HUES64 (cell line): ENCODE results near the gene MICAL3.
A peak's percentile ranks its signal among the peaks of the same experiment; 100 is the strongest.

ENCODE experiments used
- H3K27ac ChIP-seq: 2 replicates; pipeline ENCODE4 v1.7.0; 2013; ENCODE audit warnings: low read depth, low read length, inconsistent platforms
- H3K27me3 ChIP-seq: 2 replicates; pipeline ENCODE4 v1.6.1; 2013; ENCODE audit warnings: mild to moderate bottlenecking, low read length; ENCODE audit not compliant: insufficient read depth
- H3K36me3 ChIP-seq: 2 replicates; pipeline ENCODE4 v1.6.1; 2013; ENCODE audit warnings: mild to moderate bottlenecking, low read length; ENCODE audit not compliant: insufficient read depth
- H3K4me1 ChIP-seq: 2 replicates; pipeline ENCODE4 v1.6.1; 2013; ENCODE audit warnings: mild to moderate bottlenecking, low read length, moderate library complexity; ENCODE audit not compliant: insufficient read depth
- H3K4me3 ChIP-seq: 2 replicates; pipeline ENCODE4 v1.5.1; 2013; ENCODE audit warnings: mild to moderate bottlenecking, low read length, moderate library complexity
- H3K9ac ChIP-seq: 2 replicates; pipeline ENCODE4 v1.6.1; 2013; ENCODE audit warnings: mild to moderate bottlenecking, low read depth, low read length
- H3K9me3 ChIP-seq: 2 replicates; pipeline ENCODE4 v1.6.1; 2013; ENCODE audit warnings: low read depth, low read length; ENCODE audit not compliant: insufficient read depth
- WGBS: fragments of 150-250, 120-280 bp; methylation state at CpG from one replicate; pipeline ENCODE4 v1.1.7; 2013; ENCODE audit warnings: missing lambda C conversion rate; 5-methylcytosine and 5-hydroxymethylcytosine counted together

MICAL3 gene

DNA sequence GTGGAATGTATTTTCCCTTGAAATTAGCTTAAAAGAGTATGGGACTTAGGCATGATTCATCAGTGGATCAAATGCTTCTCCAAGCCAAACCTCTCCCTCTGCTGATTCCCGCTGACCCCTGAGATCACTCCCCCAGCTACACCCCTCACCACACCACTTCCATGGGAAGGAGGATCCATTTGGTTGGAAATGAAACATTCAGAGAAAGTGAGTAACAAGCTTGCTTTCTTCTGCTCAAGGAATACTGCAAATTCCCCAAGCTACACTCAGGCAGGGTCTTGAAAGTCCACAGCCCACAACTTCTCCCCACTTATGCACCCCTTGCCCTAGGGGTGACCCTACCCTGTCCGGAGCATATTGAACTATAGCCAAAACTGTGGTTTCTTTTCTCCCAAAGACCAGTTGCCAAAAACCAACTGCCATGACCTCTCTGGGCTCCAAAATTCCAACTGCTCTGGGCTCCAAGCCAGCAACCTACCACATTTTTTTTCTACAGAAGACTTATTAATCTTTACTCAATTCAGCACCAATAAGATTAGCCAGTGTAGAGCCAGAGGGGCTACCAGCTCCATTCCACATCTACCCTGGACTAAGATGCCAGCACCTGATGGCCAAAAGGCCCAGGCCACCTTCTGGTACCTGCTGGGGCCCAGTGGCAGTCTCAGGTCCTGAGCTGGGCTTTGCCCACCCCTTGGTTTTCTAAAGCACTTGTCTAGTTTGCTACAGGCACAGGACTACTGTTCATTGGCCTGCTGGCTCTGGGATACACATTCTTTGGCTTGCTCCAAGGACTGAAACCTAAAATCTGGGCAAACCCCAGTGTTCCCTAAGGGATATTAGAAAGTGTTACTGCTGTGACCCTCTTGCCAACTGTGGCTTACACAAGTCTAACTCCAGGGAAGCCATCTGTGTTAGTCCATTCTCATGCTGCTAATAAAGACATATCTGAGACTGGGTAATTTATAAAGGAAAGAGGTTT, 101.1 kb downstream of the MICAL3 start:
- no peaks in the 10 kb centered on the region for H3K36me3 ChIP-seq
- no peaks in the 10 kb centered on the region for H3K27me3 ChIP-seq
- 77% methylated on average over 2 of the region's 2 CpGs for WGBS
- H3K9me3 ChIP-seq: no peaks in the 10 kb centered on the region
- peaks cover 55% of the 10 kb centered on the region for H3K4me1 ChIP-seq
- H3K4me3 ChIP-seq: no peak overlapping the region
- H3K9ac ChIP-seq: no peak overlapping the region
- peak overlapping the region; percentile 87; the same call in 1 of the 2 replicates for H3K27ac ChIP-seq

DNA sequence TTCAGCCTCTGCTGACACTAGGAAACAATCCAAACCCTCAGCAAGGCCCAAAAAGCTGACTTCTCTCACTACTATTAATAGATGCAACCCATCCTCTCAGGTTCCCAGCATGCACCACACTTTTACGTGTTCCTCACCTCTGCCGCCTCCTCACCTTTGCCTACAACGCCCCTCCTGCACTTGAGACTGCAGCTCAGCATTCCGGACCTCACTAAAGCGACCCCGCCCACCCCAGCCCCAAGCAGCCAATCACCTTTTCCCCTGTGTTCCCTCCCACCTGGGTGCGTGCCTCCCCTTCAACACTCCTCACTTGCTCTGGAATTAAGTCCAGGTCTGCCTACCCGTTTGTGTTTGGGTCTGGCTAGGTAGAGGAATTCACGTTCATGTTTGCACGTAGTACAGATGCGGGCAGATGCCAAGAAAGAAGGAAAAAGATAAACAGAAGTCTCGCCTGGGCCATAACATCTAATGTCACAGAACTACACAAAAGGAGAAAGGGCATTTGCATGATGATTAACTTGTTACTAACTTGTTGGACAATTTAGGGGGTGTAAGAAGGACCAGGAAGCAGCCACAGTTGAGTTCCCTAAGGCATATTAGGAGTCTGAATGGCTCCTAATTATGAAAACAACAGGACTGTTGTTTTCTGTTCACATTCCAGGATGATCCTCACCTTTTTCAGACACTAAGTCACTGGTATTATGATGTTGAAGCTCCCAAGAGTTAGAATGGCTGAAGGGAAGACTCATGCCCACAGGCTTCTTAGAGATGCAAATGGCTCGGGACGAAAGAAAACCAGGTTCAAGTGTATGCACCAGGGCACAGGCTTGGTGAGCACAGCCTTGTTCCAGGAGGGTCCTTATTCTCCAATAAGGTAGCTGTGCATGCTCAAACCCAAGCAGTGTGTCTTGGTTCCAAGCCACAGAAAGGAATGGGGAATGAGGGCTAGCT, 102.2 kb downstream of the MICAL3 start:
- peaks cover 58% of the 10 kb centered on the region for H3K4me1 ChIP-seq
- H3K27me3 ChIP-seq: no peaks in the 10 kb centered on the region
- H3K27ac ChIP-seq: peak overlapping the region; percentile 87; the same call in 1 of the 2 replicates
- WGBS: 7% methylated on average over 14 of the region's 14 CpGs
- peak overlapping the region; percentile 33 for H3K4me3 ChIP-seq
- no peaks in the 10 kb centered on the region for H3K9me3 ChIP-seq
- H3K9ac ChIP-seq: peak overlapping the region; percentile 34; the same call in 1 of the 2 replicates
- H3K36me3 ChIP-seq: no peaks in the 10 kb centered on the region

DNA sequence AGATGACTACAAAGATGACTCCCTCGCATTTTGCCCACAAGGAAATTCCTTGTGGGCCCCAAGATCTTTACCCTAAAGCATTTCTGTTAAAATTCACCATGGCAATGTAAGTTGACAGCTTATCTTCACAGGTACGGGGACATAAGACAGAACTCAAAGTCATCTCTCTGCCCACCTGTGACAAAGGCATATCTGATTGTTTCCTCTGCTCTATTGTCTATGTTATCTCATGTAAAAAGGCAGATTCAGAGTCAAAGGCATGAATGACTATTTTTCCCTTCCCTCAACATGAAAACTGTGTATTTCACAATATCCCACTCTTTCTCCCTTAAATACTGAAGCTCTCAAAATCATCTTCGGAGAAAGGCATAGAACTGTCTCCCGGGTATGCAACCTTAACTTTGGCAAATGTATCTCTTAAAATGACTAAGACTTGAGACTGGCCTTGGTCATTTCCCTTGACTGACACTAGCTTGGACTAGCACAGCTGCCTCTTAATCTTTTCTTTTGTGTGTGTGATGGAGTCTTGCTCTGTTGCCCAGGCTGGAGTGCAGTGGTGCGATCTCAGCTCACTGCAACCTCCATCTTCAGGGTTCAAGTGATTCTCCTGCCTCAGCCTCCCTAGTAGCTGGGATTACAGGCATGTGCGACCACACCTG, 103.2 kb downstream of the MICAL3 start:
- Histone ChIP-seq H3K27ac (no peak overlapping the region), H3K4me1 (peaks cover 58% of the 10 kb centered on the region), H3K27me3 (no peaks in the 10 kb centered on the region), H3K36me3 (no peaks in the 10 kb centered on the region), H3K4me3 (no peak overlapping the region), H3K9ac (no peak overlapping the region), H3K9me3 (no peaks in the 10 kb centered on the region)
- WGBS: 89% methylated on average over 6 of the region's 6 CpGs

DNA sequence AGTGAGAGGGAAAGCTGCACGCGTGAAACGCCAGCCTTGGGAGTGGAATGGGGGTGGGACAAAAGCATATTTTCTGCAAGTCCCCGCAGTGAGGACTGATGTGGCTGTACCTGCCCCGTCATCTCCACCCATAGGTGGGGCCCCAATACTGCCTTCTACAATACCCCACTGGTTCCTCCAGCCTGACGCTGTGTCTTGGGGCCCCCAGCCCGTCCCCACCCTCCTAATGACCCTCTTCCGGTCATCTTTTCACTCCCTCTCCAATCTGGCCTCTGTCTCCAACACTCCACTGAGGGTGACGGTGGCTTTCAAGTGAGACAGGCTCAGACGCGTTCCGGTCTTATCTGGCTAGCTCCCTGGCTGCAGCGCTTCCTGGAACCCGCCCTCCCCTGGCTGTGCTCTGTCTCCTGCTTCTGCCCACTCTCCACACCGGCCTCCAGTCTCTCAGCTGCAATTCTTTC, 104.2 kb downstream of the MICAL3 start:
- H3K4me1 ChIP-seq: peaks cover 55% of the 10 kb centered on the region
- H3K36me3 ChIP-seq: no peaks in the 10 kb centered on the region

DNA sequence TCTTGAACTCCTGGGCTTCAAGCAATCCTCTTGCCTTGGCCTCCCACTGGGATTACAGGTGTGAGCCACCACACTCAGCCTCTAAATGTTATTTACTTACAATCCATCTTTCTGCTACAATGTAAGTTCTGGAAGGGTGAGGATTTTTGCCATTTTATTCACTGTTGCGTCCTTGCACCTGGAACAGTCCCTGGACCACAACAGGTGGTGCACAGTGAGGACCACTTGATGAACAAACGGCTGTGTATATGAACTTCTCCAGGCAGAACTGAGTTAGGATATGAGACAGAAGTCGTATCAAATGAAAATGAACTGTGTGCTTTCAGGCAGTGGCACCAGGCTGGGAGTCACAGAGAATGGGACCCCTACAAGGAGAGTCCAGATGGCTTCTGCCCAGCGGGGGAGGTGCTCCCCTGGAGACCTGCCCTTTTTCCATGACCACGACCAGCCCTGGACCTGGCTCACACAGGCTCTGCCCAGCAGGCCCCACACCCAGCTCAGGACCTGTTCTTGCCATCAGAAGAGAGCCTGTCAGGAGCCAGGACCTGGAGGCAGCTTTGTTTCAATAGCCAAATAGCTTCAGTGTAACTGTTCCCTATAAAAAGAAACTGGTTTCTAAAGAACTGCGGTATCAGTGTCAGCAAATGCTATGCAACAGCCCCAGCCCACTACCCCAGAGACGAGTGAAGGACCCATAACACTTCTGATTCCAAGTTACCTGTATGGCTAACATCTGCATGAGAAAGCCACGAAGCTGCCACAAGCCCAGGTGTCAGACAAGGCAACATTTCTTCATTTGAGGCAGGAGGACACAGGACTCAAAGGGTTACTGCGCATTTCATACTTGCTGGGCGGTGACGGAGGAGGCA, 104.9 kb downstream of the MICAL3 start:
- WGBS: 70% methylated on average over 11 of the region's 11 CpGs
- H3K4me3 ChIP-seq: peak overlapping the region; percentile 13; the same call in 1 of the 2 replicates
- H3K4me1 ChIP-seq: peaks cover 48% of the 10 kb centered on the region
- H3K27me3 ChIP-seq: no peaks in the 10 kb centered on the region
- H3K36me3 ChIP-seq: no peaks in the 10 kb centered on the region
- H3K9me3 ChIP-seq: no peaks in the 10 kb centered on the region
- H3K9ac ChIP-seq: no peak overlapping the region
- no peak overlapping the region for H3K27ac ChIP-seq

More for the DNA sequence above, 104.2 kb downstream of the MICAL3 start:
- Histone ChIP-seq H3K9ac (no peak overlapping the region), H3K4me3 (peak overlapping the region; percentile 13; the same call in 1 of the 2 replicates), H3K9me3 (no peaks in the 10 kb centered on the region), H3K27me3 (no peaks in the 10 kb centered on the region), H3K27ac (no peak overlapping the region)
- 30% methylated on average over 15 of the region's 15 CpGs for WGBS

DNA sequence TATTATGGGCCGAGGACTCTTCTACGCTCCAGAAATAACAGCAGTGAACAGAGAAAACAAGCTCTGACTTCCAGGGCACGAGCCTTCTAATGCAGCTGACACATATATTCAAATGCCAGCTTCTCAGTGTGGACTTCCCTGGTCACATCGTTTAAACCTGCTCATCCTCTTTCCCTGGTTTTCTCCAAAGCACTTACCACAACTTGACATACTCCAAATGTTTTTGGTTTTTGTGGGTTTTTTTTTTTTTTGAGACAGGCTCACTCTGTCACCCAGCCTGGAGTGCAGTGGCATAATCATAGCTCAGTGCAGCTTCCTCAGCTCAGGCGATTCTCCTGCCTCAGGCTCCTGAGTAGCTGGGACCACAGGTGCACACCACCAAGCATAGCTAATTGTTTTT, 105.5 kb downstream of the MICAL3 start:
- no peaks in the 10 kb centered on the region for H3K9me3 ChIP-seq
- H3K36me3 ChIP-seq: no peaks in the 10 kb centered on the region
- WGBS: 88% methylated on average over 5 of the region's 5 CpGs
- peaks cover 47% of the 10 kb centered on the region for H3K4me1 ChIP-seq
- H3K4me3 ChIP-seq: no peak overlapping the region
- no peak overlapping the region for H3K9ac ChIP-seq
- H3K27ac ChIP-seq: no peak overlapping the region
- H3K27me3 ChIP-seq: no peaks in the 10 kb centered on the region

DNA sequence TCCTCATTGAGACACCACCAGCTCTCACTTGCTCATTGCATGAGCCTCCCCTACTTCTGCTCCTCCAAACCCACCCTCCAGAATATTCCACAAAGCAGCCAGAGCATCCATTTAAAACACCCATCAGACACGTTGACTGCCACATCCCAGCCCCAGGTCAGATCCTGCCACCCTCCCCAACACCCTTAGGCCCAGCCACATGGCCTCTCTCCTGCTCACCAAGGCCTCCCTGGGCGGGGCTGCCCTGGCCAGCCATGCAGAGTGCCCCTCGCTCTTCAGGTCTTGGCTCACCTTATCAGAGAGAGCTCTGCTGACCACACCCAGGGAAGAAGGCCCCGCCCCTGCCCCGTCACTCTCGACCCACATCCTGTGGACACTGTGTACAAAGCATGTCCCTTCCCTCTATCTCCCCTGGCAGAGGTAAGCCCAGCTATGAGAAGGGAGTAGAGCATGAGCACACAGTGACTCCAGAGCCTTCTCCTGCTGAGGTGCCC, 106.8 kb downstream of the MICAL3 start:
- no peak overlapping the region for H3K27ac ChIP-seq
- H3K9ac ChIP-seq: no peak overlapping the region
- H3K9me3 ChIP-seq: no peaks in the 10 kb centered on the region
- 92% methylated on average over 6 of the region's 6 CpGs for WGBS
- H3K4me3 ChIP-seq: no peak overlapping the region
- no peaks in the 10 kb centered on the region for H3K36me3 ChIP-seq
- H3K27me3 ChIP-seq: no peaks in the 10 kb centered on the region
- H3K4me1 ChIP-seq: peaks cover 40% of the 10 kb centered on the region

DNA sequence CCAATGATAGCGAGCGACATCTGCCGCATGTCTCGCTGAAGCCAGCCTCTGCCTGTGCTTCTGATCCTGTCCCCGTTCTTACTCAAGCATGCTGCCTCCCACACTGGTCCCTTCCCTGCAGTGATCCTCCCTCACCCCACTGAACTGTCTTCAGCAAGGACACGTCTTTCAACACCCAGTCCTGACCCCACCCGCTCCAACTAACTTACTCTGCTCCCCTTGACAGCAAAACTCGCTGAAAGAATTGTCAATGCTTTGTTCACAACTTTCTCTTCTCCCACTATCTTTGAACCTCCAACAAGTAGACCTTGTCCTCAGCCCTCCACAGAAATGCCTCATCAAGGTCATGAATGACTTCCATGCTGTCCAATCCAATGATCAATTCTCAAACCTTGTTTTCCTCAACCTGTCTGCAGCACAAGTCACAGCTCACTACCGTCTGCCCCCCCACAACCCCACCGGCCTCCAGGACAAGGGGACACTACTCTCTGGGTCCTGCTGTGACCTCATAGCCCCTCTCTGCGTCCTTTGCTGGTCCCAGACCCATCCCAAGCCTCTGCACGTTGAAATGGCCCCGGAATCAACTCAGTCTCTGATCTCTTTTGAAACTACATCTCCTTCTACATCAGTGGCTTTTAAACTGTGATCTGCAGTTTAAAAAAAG, 108.0 kb downstream of the MICAL3 start:
- Histone ChIP-seq H3K9ac (no peak overlapping the region), H3K27me3 (no peaks in the 10 kb centered on the region), H3K9me3 (no peaks in the 10 kb centered on the region), H3K4me3 (no peak overlapping the region), H3K36me3 (no peaks in the 10 kb centered on the region), H3K27ac (no peak overlapping the region), H3K4me1 (peaks cover 31% of the 10 kb centered on the region)
- WGBS: 84% methylated on average over 13 of the region's 13 CpGs

DNA sequence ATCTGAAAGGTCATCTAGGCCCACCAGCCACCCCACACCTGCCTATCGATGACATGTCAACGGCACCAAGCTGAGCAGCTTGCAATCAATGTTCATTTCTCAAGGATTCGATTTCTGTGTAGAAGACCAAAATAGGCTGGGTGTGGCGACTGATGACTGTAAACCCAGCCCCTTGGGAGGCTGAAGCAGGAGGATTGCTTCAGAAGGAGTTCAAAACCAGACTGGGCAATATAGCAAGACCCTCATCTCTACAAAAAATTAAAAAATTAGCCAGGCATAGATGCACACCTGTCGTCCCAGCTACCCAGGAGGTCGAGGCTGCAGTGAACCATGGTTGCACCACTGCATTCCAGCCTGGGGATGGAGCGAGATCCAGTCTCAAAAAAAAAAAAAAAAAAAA, 108.7 kb downstream of the MICAL3 start:
- no peaks in the 10 kb centered on the region for H3K9me3 ChIP-seq
- no peaks in the 10 kb centered on the region for H3K36me3 ChIP-seq
- peaks cover 31% of the 10 kb centered on the region for H3K4me1 ChIP-seq
- WGBS: 95% methylated on average over 7 of the region's 7 CpGs
- H3K27me3 ChIP-seq: no peaks in the 10 kb centered on the region
- no peak overlapping the region for H3K27ac ChIP-seq
- H3K9ac ChIP-seq: no peak overlapping the region
- H3K4me3 ChIP-seq: no peak overlapping the region
